GOT3 (cell line): ENCODE data around the gene NAIF1.

Experiments used
- DNase-seq: peaks from one replicate; lab custom pipeline; 2025; ENCODE audit warnings: mixed read lengths; lab: John Stamatoyannopoulos, UW

Gene NAIF1

DNA sequence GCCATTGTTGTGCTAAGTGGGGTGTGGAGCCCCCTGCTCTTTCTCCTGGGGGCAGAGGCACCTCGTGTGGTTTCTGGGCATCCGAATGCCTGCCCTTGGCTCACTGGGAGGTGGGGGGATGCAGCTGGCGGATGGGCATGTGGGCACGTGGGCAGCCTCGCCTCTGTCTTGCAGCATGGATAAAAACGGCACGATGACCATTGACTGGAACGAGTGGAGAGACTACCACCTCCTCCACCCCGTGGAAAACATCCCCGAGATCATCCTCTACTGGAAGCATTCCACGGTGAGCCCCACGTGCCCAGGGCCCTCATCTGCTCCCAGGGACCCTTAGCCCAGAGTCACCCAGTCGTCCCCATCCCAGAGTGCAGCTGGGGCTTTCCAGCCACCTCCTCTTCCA is 35.1 kb upstream of the NAIF1 start:
- no peak for DNase-seq

DNA sequence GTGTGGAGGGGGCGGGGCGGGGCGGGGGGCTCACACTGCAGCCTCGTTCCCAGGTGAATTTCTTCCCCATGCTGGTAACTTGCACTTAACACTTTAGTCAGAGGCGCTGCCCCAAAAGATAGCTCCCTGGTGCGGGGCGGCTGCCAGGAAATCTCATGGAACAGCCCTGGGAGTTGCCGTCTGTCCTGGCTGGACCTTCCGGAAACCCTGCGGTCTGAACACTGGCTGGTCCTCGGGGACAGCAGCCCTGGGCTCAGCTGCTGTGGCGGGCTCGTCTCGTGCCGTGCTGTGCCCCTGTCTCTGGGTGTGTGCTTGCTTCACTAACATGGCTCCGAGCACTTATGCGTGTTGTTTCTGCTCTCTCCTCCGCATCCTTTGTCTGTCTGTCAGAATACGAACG is 34.6 kb upstream of the NAIF1 start:
- no peak for DNase-seq

DNA sequence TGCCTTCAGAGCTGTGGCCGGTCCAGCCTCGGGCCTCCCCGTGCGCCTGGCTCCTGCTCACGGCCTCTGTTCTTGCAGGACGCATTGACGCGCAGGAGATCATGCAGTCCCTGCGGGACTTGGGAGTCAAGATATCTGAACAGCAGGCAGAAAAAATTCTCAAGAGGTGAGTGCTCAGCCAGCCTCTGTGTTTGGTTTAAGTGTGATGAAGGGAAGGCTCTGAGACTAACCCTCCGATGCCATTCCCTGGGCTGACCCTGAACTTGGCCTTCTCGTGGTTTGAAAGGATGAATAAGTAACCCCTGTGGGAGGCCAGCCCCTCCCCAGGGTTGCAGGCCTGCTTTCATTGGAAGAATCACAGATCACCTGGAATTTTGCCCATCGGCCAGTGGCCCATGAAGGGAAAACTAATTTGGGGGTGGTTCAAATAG is 34.1 kb upstream of the NAIF1 start:
- no peak for DNase-seq

DNA sequence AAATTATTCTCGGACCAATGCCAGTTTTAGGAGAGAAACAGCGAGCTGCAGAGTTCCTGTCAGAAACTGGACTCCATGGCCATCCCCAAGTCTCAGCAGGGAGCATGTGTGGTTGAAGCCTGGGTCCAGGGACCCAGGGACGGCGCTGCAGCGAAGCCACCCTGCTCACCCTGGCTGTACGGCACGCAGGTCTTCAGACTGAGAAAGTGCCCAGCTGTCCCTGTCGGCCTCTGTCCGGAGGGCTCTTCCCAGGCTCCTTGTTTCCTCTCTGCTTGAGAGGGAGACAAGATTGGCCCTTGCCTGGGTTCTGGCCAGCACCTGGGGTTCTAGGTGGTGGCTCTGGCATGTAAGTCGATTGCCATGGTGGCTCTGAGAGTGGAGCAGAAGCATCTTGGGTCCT is 33.5 kb upstream of the NAIF1 start:
- no peak for DNase-seq

DNA sequence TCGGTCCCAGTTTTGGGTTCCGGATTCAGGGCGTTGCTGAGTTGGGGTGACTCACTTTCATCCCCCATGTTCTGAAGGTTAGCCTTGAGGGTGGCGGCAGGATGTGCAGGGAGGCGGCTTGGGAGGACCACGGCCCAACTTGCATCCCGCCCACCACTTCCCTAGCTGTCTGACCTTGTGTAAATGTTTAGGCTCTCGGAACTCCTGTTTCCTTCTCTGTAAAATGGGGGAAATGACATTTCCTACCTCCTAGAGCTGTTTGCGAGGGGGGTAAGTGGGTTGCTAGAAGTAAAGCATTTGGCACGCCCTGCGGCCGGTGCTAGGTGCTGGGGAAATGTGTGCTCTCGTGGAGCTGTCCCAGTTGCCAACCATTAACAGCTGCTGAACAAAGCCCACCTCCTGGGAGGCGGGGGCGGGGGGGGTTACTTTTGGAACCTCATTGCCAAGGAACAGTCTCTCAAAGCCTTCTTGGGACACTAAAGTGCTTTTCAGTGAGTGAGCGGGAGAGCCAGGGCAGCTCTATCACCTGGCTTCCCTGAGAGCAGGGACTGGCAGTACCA is 32.9 kb upstream of the NAIF1 start:
- DNase-seq: no peak

DNA sequence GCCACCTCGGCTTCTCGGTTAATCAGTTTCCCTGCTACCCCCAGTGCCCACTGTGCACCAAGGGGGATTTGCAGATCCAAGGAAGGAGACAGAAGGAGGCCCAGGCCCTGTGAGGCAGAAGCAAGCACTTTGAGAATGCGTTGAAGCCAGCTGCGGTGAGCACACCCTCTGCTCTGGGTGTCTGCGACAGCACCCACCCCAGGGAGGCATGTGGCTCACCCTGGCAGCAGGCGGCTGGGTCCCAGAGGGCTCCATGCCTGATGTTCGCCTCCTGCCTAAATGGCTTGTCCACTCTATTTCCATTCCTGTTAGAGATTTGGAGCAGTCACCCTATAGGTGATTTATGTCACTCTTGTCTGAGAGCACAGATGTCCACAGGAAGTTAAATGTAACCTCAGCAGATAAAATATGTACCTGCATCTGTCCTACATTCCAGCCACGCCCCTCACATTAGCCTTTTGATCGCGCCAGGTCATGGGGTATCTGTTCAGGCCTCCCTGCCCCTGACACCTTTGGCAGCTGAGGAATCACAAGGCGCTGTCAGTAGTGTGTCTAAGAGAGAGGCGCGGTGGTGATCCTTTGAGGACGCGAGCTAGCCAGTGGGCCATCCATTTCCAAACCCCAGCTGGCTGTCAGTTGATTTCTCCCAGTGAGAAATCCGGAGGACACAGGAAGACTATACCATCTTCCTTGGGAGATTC is 32.3 kb upstream of the NAIF1 start:
- DNase-seq: no peak

DNA sequence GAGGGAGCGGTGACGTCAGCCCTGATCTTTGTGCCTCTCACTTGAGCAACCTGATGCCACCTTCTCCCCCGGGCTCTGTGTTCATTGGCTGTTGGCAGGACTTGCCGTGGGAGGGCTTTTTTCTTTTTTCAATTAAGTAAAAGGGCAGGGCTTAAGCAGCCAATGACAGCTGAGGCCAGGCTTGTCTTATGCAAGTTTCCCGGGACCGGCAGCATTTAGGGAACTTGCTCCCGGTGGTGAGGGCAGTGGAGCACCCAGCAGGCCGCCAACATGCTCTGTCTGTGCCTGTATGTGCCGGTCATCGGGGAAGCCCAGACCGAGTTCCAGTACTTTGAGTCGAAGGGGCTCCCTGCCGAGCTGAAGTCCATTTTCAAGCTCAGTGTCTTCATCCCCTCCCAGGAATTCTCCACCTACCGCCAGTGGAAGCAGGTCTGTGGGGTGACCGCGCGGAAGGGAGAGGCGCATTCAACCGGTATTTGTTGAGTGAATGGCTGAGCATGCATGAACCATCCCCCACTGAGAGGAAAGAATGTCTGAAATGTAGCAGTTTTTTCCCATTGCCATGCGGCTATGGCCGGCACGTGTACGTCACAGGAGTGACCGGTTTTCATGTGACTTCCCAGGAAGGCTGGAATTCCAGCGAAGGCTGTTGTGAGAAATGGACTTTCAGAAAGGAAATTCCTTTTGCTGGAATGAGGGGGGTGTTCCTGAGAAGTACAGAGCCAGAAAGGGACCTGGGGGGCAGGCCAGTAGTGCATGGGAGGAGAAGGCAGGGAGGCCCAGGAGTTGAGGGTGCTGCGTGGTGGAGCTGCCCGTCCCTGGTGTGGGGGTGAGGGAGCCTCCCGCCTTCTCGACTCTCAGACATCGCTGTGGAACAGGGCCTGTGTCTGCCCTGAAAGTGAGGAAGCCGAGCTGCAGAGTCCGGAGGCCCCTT is 31.4 kb upstream of the NAIF1 start:
- DNase-seq: no peak

DNA sequence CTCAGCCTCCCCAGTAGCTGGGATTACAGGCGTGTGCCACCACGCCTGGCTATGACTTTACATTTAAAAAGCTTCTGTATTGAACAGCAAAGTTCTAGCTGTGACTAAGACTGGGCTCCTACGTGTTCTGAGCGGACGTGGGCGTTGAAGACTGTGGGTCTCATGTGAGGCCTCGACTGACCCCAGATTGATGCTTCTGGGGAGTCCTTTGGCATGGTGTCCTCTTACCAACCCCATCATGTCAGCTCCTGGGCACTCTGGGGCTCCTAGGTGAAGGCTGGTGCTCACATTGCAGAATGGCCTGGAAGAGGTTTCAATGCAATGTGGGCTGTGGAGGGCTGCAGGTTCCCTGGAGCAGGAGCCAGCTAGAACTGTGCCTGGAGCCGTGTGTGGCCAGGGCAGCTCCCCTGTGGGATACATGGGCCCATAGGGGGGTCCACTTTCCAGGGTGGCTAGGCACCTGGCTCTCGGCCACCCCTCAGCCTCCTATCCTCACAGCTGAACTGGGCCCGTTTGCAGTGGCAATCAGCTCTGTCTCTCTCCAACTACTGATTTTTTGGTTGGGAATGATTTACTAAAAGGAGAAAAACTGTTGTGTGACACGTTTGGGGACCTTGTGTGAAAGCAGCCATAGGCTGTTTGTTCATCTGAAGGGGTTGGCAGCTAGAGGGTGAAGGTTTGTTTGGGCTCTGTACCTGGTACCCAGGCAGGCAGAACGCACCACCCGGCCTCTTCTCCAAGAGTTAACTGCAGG is 30.6 kb upstream of the NAIF1 start:
- DNase-seq: no peak

DNA sequence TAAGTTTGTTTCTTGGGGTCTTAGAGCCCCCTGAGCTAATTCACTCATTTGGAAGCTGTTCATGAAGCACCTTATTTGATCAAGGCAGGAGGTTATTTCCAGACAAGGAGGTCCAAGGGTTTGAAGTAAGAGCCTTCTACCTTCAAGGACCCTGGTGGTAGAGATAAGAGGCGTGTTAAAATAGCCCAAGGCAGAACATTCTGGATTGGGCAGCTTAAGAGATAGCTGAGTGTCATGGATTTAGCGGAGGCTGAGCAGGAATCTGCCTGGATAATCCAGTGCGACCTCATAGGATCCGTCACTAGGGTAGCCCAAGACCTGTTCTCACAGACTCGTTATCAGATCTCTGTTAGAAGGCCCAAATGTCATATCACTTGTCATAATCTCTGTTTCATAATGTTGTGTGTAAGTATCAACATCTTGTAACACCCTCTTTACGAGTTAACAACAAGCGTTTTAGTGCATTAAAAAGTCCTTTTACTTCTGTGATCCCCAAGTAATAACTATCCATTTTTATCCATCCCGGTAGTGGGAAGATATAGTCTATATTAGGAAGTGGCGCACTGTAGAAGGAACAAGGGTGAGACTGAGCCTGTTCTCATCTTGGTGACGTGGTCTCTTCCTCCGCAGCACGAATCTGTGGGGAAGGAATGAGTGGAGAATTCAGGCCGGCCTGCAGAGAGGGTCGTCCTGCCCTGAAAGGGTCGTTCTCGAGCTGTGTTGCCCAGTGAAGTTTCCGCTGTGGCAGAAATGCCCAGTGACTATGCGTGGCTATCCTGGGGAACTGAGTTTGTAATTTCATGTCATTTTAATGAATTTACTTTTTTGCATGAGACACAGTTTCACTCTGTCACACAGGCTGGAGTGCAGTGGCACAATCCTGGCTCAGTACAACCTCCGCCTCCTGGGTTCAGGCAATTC is 29.8 kb upstream of the NAIF1 start:
- no peak for DNase-seq

DNA sequence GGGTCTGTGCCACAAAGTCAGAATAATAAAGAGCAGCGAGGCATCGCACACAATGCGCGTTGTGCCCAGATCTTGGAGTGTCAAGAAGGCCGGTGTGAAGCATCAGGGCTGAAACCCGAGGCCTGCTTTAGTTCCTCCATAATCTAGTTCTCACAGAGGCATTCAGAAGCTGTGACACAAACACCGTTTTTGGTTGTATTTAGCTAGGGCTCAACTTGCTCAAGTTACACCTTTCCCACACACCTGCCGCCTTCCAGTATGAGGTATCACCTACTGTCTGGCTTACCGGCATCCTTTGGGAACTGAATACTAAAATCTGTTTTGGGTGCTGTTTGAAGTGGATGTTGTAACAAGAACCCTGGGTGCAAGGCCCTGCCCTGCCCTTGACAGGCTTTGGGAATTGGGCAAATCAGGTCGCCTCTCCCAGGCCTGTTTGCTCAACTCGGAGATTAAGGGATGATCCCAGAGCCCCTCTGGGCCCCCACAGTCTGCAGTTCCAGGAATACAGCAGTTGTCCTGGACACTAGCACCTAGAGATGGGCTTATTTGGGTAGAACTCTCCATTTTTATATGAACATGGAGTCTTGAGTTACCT is 27.9 kb upstream of the NAIF1 start:
- DNase-seq: no peak

DNA sequence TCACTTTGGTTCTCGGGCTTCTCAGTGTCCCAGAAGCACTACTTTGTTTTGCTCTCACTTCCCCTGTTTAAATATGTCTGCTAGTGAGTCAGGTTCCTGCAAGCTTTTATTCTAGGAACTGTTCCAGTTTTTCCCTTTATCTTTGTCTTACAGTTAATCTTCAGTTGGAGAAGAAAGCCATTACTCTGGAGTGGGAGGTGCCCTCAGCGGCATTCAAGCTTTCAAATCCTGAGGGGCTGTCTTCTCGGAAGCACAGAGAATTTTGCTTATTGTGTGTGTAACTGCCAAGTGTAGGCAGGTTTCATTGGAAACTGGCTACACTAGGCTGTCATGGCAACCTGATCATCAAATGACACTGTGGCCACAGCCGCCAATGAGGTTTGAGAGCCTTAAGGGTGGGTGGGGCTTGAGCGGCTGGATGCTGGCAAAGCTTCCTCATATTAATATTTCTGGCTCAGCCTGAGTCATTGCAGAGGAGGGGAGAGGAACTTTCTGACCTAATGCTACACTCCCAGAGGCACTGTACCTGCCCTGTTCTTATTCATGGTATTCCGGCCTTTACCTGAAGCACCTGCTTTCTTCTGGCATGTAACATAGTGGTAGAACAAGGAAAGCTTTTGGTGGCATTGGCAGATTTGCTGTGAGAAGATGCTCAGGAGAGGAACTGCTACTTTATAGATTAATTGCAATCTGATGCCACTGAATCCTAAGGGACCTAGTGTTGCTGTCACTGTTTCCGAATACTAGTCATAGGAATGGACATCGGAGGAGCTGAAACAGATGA is 27.2 kb upstream of the NAIF1 start:
- DNase-seq: peak; percentile 56

DNA sequence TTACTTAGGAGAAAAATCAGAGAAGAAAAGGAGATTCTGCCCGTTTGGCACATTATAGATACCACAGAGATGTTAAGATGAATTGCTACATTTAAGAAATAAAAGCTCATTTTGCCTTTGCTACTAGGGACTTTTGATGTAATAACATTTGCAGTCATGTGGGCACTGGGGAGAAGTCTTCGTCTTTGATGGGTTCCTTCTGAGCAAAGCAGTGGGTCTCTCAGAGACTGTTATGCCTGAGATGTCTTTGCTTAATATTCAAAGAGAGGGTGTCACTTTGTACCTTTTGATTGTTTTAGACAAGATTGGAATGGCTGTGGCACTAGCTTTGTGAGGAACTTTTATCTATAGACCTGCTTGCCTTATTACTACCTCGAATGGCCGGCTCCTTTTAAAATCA is 25.9 kb upstream of the NAIF1 start:
- no peak for DNase-seq

DNA sequence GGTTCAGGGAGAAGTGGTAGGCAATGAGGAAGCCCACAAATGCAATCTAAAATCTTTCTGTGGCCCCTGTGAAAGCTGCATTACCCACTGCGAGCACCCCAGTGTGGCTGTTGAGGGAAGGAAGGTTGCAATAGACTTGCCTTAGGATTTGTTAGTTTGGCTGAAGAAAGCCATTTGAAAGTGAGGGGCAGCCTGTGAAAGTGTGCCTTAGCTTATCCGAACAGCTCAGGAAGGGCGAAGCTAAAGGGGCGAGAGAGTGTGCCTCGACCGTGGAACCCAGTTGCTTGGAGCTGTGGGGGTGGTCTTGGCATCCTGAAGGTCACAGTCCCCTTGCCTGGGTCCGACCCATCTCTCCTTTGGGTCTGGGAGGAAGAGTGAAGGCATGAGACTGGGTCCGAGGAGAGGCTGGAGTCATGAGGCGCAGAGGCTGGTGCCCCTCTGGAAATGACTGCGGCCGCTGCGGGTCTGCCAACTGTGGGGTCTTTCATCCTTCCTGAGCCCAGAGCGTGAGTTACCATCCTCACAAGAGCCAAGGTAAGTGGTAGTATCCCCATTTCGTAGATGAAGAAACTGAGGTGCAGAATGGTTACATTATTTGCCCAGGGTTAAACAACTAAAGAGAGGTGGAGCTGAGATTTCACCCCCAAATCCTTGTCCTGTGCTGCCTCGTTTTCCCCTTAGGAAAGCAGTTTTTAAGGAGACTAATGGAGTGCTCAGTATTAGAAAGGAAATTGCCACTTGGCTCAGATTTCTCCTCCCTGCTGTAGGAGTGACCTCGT is 25.3 kb upstream of the NAIF1 start:
- DNase-seq: no peak

DNA sequence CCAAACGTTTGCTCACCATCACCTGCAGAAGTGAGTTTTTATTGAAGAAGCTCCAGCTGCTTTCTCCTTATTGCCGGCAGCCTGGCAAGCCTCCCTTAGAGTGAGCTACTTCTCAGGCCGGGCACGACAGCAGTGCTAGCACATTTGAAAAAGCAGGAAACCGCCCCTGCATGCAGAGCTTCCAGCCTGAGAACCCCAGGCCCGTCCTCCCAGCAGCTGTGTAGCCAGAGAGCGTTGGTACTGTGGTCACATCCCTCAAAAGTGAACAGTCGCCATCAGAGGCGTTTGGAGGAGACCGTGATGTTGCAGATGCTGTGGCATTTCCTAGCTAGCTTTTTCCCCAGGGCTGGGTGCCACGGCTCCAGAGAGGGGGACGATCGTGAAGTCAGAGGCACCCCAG is 24.5 kb upstream of the NAIF1 start:
- DNase-seq: no peak

DNA sequence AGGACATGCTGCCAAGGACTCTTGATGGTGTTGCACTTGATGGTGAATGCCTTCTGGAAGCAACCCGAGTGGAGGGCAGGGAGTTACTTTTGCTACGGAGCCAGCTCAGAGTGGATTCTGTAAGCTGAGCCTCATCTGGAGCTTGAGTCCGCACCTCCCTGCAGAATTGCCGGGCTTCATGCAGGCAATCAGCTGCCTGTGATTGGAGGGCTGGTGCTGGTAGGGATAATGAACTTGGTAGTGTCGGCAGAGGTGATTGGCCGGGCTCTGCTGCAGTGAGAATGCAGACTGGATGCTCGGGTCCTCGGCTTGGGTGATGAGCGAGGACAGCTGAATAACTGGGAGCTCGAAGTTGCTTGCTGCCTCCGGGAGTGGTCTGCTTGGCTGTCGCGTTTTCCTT is 24.0 kb upstream of the NAIF1 start:
- no peak for DNase-seq

DNA sequence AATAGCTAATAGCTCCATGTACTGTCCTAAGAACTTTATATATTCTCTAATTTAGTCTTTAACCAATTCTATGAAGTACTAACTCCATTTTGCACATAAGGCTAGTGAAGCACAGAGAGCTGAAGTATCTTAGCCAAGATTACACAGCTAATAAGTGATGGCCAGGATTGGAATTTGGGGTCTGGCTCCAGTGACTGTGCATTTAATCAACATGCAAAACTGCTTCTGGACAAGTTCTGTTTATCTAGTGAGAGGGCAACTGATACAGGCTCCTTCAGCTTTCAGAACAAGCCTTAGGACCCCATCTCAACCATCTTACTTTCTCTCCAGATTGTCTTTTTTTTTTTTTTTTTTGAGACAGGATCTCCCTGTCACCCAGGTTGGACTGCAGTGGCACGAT is 22.2 kb upstream of the NAIF1 start:
- DNase-seq: no peak

DNA sequence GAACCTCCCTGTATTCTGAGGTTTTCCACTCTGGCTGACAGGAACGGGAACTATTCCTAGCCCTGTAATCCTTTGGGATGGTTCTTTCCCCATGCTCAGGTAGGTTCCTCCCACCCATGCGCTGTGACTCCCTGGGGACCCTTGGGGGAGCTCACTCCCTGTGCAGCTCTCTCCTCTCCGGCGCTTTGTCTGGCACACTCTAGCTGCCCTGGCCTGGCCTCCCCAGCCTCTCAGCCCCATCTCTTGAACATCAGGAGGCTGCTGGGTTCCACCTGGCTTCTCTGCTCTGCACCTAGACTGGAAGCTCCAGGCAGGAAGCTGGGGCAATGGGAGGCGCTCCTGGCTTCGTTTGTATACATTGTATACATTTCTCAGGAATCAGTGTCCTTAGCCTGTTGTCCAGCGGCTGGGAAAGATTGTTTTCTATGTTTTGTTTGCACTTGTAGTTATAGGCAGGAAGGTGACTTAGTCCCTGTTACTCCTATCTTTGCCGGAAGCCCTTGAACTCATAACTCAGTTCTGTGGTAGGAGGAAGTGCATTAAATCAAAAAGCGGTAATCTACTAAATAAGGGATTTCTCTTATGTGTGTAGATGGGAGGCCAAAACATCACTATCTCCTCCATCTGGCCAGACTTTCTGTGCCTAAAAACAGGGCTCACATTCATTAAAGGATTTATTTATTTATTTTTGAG is 21.3 kb upstream of the NAIF1 start:
- no peak for DNase-seq

DNA sequence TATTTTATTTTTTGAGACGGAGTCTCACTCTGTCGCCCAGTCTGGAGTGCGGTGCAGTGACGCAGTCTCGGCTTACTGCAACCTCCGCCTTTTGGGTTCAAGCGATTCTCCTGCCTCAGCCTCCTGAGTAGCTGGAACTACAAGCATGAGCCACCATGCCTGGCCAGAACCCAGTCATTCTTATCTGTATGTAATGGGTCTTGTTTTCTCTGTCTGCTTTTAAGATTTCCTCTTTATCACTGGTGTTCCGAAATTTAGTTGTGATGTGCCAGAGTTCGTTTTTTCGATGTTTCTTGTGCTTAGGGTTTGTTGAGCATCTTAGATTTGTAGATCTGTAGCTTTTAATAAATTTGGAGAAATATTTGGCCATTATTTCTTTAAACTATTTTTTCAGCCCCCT is 20.1 kb upstream of the NAIF1 start:
- no peak for DNase-seq

DNA sequence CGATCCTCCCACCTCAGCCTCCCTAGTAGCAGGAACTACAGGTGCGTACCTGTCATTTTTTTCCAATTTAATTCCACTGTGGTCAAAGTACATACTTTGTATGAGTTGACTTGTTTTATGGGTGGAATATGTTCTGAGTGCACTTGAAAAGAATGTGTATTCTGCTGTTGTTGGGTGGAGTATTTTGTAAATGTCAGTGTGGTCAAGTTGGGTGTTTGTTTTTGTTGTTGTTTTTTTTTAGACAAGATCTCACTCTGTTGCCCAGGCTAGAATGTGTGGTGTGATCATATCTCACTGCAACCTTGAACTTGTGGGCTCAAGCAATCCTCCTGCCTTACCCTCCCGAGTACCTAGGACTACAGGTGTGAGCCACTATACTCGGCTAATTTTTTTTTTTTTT is 18.8 kb upstream of the NAIF1 start:
- no peak for DNase-seq
